Liver (tissue), 9 donors: ENCODE measurements around the gene TNP2. TPM values are rescaled to one million over a fixed set of nuclear protein-coding genes. Genes with fewer than 3 reads are reported as not detected.

ENCODE experiments used
- DNase-seq: peaks from one replicate; pipeline ENCODE4 v3.0.0-alpha.2; 2017; ENCODE audit warnings: low spot score
- H3K27ac ChIP-seq, 2 donors: one replicate each; pipeline ENCODE4 v1.7.0; 2013; ENCODE audit warnings: inconsistent platforms in 2 of 2, low read length in 2 of 2, control low read depth in 1 of 2, low read depth in 1 of 2, mild to moderate bottlenecking in 1 of 2
- H3K27me3 ChIP-seq, 4 donors: one replicate each; pipeline versions ENCODE4 v1.6.1 to v1.7.0; 2013; ENCODE audit warnings: low read length in 3 of 4, inconsistent platforms in 1 of 4, mild to moderate bottlenecking in 1 of 4, moderate library complexity in 1 of 4; ENCODE audit not compliant: control insufficient read depth in 4 of 4, insufficient read depth in 4 of 4
- H3K36me3 ChIP-seq, 4 donors: one replicate each; pipeline versions ENCODE4 v1.6.1 to v1.7.0; 2013; ENCODE audit warnings: low read length in 3 of 4, mild to moderate bottlenecking in 3 of 4, low read depth in 1 of 4, moderate library complexity in 1 of 4; ENCODE audit not compliant: control insufficient read depth in 4 of 4, insufficient read depth in 3 of 4
- H3K4me1 ChIP-seq, 4 donors: one replicate each; pipeline versions ENCODE4 v1.6.1 to v1.7.0; 2013; ENCODE audit warnings: low read length in 3 of 4, mild to moderate bottlenecking in 3 of 4, moderate library complexity in 1 of 4; ENCODE audit not compliant: control insufficient read depth in 4 of 4, insufficient read depth in 4 of 4
- H3K4me3 ChIP-seq, 3 donors: one replicate each; pipeline versions ENCODE4 v1.6.1 to v1.7.0; 2013; ENCODE audit warnings: low read length in 3 of 3, control low read depth in 1 of 3, low read depth in 1 of 3, mild to moderate bottlenecking in 1 of 3
- H3K9ac ChIP-seq, 2 donors: one replicate each; pipeline ENCODE4 v1.7.0; 2013; ENCODE audit warnings: low read length in 2 of 2, mild to moderate bottlenecking in 2 of 2, moderate library complexity in 2 of 2, control low read depth in 1 of 2, low read depth in 1 of 2
- H3K9me3 ChIP-seq, 4 donors: one replicate each; pipeline versions ENCODE4 v1.6.1 to v1.7.0; 2013; ENCODE audit warnings: low read length in 3 of 4; ENCODE audit not compliant: control insufficient read depth in 4 of 4
- EGR1 ChIP-seq, 2 donors: IDR thresholded peaks; 2 replicates each; pipeline ENCODE4 v1.6.1; 2016 to 2018; ENCODE audit warnings: antibody characterized with exemption in 2 of 2, low read depth in 2 of 2
- FOXA1 ChIP-seq: IDR thresholded peaks from 2 replicates; pipeline ENCODE4 v1.6.1; 2016; ENCODE audit warnings: antibody characterized with exemption
- FOXA2 ChIP-seq: IDR thresholded peaks from 2 replicates; pipeline ENCODE4 v1.6.1; 2016; ENCODE audit warnings: antibody characterized with exemption
- GABPA ChIP-seq, 2 donors: IDR thresholded peaks in 1 of 2; conservative IDR thresholded peaks in 1 of 2; 2 replicates each; pipeline ENCODE4 v1.6.1; 2016; ENCODE audit warnings: antibody characterized with exemption in 2 of 2, mild to moderate bottlenecking in 1 of 2, moderate library complexity in 1 of 2
- HNF4A ChIP-seq, 2 donors: conservative IDR thresholded peaks; 2 replicates each; pipeline ENCODE4 v1.6.1; 2016; ENCODE audit warnings: antibody characterized with exemption in 2 of 2, mild to moderate bottlenecking in 2 of 2
- HNF4G ChIP-seq: IDR thresholded peaks from 2 replicates; pipeline ENCODE4 v1.6.1; 2016; ENCODE audit warnings: antibody characterized with exemption
- JUND ChIP-seq, 2 donors: IDR thresholded peaks; 2 replicates each; pipeline ENCODE4 v1.6.1; 2016; ENCODE audit warnings: antibody characterized with exemption in 2 of 2
- NR2F2 ChIP-seq: IDR thresholded peaks from 2 replicates; pipeline ENCODE4 v1.6.1; 2016; ENCODE audit warnings: antibody characterized with exemption
- RAD21 ChIP-seq, 2 donors: IDR thresholded peaks; 2 replicates each; pipeline ENCODE4 v1.6.1; 2016; ENCODE audit warnings: antibody characterized with exemption in 2 of 2, mild to moderate bottlenecking in 2 of 2
- RXRA ChIP-seq, 2 donors: IDR thresholded peaks; 2 replicates each; pipeline ENCODE4 v1.6.1; 2017 to 2018; ENCODE audit warnings: antibody characterized with exemption in 2 of 2, mild to moderate bottlenecking in 1 of 2
- SP1 ChIP-seq: IDR thresholded peaks from 2 replicates; pipeline ENCODE4 v1.6.1; 2018; ENCODE audit warnings: antibody characterized with exemption, mild to moderate bottlenecking
- TAF1 ChIP-seq: conservative IDR thresholded peaks from 2 replicates; pipeline ENCODE4 v1.6.1; 2016; ENCODE audit warnings: antibody characterized with exemption, mild to moderate bottlenecking
- YY1 ChIP-seq: IDR thresholded peaks from 2 replicates; pipeline ENCODE4 v1.6.1; 2016; ENCODE audit warnings: antibody characterized with exemption, mild to moderate bottlenecking
- WGBS: extraction: QIAGEN DNeasy Blood & Tissue Kit; methylation state at CpG from one replicate; pipeline ENCODE4 v1.1.7; 2013; 5-methylcytosine and 5-hydroxymethylcytosine counted together
- polyA plus RNA-seq, 2 donors: library from polyadenylated mRNA; stranded (reverse) in 1 of 2; unstranded in 1 of 2; fragments of 200-250 nt in 1 of 2; fragments of >200 nt in 1 of 2; fragmentation: Nextera tagmentation in 1 of 2; extraction: Ambion mirVana in 1 of 2; gene quantifications; one replicate each; pipeline versions ENCODE4 v1.2.1 to v1.2.3, GENCODE V29; 2013 to 2015
- total RNA-seq, 2 donors: library from RNA; depleted of rRNA; stranded (reverse); fragments of >200 nt; gene quantifications; one replicate each; pipeline ENCODE4 v1.2.3, GENCODE V29; 2014
- TF ChIP-seq, protein P1 (sequence below): fragments of 150-350 bp; IDR thresholded peaks from 2 replicates; pipeline ENCODE4 v1.5.1; 2017; ENCODE audit warnings: improper control_type of control experiment, low read depth, low read length; ENCODE audit not compliant: missing input control
- TF ChIP-seq, protein P2 (sequence below): IDR thresholded peaks from 2 replicates; pipeline ENCODE4 v1.6.1; 2016; ENCODE audit warnings: antibody characterized with exemption, mild to moderate bottlenecking
- TF ChIP-seq, protein P3 (sequence below): IDR thresholded peaks from 2 replicates; pipeline ENCODE4 v1.6.1; 2016; ENCODE audit warnings: antibody characterized with exemption
- TF ChIP-seq, protein P4 (sequence below): IDR thresholded peaks from 2 replicates; pipeline ENCODE4 v1.6.1; 2016; ENCODE audit warnings: antibody characterized with exemption
- TF ChIP-seq, protein P5 (sequence below): IDR thresholded peaks from 2 replicates; pipeline ENCODE4 v1.6.1; 2016; ENCODE audit warnings: antibody characterized with exemption
- donor health status: healthy.
- donor health status: healthy.
- donor health status: healthy.
- donor health status: healthy.
- donor health status: healthy.

TNP2 gene
- total and polyA plus RNA-seq, 4 donors = not detected

DNA sequence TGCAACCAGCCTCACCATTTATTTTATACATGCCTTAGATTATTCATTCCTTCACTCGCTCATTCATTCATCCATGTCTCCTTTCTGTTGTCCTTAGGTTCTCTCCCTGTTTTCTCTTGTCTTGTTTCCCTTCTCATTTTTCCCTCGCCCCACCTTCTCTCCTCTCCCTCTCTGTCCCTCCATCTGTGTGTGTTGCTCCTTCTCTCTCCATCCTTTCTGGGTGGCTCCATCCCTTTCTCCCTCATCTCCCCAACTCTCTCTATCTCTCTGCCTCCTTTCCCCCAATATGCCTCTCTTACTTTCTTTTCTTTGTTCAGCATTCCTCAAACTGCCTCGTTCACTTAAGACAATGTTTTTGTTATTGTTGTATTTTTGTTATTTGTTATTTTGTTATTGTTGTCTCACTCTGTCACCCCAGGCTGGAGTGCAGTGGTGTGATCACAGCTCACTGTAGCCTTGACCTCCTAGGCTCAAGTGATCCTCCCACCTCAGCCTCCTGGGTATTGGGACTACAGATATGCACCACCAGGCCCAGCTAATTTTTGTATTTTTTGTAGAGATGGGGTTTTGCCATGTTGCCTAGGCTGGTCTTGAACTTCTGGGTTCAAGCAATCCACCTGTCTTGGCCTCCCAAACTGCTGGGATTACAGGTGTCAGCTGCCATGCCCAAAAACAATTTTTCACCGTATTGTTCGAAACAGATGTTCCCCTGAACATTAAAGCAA, 27.5 kb downstream of the TNP2 start:
- WGBS = 95% methylated on average over 5 of the region's 5 CpGs

More for the DNA sequence above, 27.5 kb downstream of the TNP2 start:
- H3K4me1 ChIP-seq = peaks cover 4 to 14% (median 10%) of the 10 kb centered on the region in 4 donors
- no peaks in the 10 kb centered on the region for H3K36me3 ChIP-seq
- no peaks in the 10 kb centered on the region for H3K9me3 ChIP-seq
- TF ChIP-seq RAD21 (IDR thresholded peaks at IDR 0.05) (no peak), EGR1 (IDR thresholded peaks at IDR 0.05; ENCODE audit: low read depth in 2 of 2) (no peak), FOXA1 (no peak), RXRA (IDR thresholded peaks at IDR 0.05) (no peak), HNF4G (no peak), YY1 (no peak), HNF4A (conservative IDR thresholded peaks at IDR 0.05) (no peak), JUND (IDR thresholded peaks at IDR 0.05) (no peak), SP1 (no peak), TAF1 (no peak), NR2F2 (no peak), GABPA (IDR thresholded peaks at IDR 0.05 in 1 of 2, conservative IDR thresholded peaks at IDR 0.05 in 1 of 2) (no peak), FOXA2 (no peak)
- TF ChIP-seq, protein P1, sequence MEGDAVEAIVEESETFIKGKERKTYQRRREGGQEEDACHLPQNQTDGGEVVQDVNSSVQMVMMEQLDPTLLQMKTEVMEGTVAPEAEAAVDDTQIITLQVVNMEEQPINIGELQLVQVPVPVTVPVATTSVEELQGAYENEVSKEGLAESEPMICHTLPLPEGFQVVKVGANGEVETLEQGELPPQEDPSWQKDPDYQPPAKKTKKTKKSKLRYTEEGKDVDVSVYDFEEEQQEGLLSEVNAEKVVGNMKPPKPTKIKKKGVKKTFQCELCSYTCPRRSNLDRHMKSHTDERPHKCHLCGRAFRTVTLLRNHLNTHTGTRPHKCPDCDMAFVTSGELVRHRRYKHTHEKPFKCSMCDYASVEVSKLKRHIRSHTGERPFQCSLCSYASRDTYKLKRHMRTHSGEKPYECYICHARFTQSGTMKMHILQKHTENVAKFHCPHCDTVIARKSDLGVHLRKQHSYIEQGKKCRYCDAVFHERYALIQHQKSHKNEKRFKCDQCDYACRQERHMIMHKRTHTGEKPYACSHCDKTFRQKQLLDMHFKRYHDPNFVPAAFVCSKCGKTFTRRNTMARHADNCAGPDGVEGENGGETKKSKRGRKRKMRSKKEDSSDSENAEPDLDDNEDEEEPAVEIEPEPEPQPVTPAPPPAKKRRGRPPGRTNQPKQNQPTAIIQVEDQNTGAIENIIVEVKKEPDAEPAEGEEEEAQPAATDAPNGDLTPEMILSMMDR = no peak
- TF ChIP-seq, protein P2, sequence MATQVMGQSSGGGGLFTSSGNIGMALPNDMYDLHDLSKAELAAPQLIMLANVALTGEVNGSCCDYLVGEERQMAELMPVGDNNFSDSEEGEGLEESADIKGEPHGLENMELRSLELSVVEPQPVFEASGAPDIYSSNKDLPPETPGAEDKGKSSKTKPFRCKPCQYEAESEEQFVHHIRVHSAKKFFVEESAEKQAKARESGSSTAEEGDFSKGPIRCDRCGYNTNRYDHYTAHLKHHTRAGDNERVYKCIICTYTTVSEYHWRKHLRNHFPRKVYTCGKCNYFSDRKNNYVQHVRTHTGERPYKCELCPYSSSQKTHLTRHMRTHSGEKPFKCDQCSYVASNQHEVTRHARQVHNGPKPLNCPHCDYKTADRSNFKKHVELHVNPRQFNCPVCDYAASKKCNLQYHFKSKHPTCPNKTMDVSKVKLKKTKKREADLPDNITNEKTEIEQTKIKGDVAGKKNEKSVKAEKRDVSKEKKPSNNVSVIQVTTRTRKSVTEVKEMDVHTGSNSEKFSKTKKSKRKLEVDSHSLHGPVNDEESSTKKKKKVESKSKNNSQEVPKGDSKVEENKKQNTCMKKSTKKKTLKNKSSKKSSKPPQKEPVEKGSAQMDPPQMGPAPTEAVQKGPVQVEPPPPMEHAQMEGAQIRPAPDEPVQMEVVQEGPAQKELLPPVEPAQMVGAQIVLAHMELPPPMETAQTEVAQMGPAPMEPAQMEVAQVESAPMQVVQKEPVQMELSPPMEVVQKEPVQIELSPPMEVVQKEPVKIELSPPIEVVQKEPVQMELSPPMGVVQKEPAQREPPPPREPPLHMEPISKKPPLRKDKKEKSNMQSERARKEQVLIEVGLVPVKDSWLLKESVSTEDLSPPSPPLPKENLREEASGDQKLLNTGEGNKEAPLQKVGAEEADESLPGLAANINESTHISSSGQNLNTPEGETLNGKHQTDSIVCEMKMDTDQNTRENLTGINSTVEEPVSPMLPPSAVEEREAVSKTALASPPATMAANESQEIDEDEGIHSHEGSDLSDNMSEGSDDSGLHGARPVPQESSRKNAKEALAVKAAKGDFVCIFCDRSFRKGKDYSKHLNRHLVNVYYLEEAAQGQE = no peak
- TF ChIP-seq, protein P3, sequence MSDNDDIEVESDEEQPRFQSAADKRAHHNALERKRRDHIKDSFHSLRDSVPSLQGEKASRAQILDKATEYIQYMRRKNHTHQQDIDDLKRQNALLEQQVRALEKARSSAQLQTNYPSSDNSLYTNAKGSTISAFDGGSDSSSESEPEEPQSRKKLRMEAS = no peak
- TF ChIP-seq, protein P4, sequence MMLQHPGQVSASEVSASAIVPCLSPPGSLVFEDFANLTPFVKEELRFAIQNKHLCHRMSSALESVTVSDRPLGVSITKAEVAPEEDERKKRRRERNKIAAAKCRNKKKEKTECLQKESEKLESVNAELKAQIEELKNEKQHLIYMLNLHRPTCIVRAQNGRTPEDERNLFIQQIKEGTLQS = no peak
- TF ChIP-seq, protein P5, sequence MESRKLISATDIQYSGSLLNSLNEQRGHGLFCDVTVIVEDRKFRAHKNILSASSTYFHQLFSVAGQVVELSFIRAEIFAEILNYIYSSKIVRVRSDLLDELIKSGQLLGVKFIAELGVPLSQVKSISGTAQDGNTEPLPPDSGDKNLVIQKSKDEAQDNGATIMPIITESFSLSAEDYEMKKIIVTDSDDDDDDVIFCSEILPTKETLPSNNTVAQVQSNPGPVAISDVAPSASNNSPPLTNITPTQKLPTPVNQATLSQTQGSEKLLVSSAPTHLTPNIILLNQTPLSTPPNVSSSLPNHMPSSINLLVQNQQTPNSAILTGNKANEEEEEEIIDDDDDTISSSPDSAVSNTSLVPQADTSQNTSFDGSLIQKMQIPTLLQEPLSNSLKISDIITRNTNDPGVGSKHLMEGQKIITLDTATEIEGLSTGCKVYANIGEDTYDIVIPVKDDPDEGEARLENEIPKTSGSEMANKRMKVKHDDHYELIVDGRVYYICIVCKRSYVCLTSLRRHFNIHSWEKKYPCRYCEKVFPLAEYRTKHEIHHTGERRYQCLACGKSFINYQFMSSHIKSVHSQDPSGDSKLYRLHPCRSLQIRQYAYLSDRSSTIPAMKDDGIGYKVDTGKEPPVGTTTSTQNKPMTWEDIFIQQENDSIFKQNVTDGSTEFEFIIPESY = no peak
- no peak for DNase-seq
- H3K9ac ChIP-seq = no peak overlapping the region
- H3K27me3 ChIP-seq = no peaks in the 10 kb centered on the region
- H3K27ac ChIP-seq = no peak overlapping the region
- H3K4me3 ChIP-seq = no peak overlapping the region
